GM12872 (cell line): Measurements from ENCODE around the gene RDX.

Experiments used
- CTCF ChIP-seq: IDR thresholded peaks from 3 replicates; pipeline ENCODE4 v1.5.1; 2011; ENCODE audit warnings: low read depth, mild to moderate bottlenecking, low read length, moderate library complexity; ENCODE audit not compliant: insufficient read depth

The RDX gene

DNA sequence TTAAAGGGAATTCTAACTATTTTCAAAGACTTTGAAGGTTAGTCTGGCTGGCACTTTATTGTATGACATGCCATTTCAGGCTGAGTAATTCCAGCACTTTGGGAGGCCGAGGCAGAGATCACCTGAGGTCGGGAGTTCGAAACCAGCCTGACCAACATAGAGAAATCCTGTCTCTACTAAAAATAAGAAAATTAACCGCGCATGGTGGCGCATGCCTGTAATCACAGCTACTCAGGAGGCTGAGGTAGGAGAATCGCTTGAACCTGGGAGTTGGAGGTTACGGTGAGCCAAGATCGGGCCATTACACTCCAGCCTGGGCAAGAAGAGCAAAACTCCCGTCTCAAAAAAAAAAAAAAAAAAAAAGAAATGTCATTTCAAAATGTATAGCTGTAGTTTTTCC is 95.6 kb downstream of the RDX start:
- no peak for TF ChIP-seq CTCF

- no peak for TF ChIP-seq CTCF
Observed at GRCh38 chr11:110200241-110200640, 96.2 kb downstream of the RDX start.

- TF ChIP-seq CTCF: no peak
Observed at GRCh38 chr11:110199184-110199981, 97.0 kb downstream of the RDX start.

DNA sequence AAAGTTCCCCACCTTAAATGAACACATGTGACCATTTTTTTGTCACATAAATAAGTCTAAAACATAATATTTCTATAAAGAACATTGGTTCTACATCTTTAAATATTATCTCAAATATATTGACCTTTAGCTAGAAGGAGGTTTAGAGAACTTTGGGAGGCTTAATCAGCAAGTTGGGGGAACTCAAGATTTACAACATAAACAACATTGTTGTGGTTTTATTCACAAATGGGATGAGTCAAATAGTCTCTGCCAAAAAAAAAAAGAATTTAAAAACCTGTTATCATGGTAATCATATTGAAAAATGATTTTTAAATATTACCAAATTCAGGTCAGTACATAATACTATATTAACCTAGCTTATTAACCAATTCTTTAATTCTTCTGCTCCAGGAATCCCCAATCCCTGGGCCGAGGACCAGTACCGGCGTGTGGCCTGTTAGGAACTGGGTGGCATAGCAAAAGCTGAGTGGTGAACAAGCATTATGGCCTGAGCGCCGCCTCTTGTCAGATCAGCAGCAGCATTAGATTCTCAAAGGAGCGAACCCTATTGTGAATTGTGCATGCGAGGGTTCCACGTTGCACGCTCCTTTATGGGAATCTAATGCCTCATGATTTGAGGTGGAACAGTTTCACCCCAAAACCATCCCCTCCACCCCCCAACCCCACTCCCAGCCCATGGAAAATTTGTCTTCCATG is 98.2 kb downstream of the RDX start:
- TF ChIP-seq CTCF: no peak

- no peak for TF ChIP-seq CTCF
Observed at GRCh38 chr11:110196884-110197420, 99.5 kb downstream of the RDX start.

DNA sequence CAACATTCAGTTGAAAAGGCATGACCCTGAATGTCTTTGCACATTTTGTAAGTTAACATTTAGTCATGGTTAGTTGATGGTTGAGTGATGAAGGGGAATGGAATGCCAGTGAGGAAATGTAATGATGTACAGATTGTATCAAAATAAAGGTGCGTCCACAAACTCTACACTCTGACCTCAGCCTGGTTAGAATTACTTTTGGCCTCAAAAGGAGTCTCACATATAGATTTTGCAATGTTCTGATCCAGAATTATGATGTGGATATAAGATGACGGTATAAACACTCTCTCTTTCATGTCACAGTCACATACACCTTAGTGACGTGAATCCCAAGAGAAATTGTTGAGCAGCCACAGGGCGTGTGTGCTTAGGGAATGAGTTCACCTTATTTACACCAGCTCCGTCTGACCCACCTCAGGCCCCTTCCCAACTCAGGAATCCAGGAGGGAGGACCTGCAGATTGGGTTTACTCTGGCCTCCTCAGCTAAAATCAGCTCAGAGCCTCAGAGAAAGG is 100.1 kb downstream of the RDX start:
- no peak for TF ChIP-seq CTCF

DNA sequence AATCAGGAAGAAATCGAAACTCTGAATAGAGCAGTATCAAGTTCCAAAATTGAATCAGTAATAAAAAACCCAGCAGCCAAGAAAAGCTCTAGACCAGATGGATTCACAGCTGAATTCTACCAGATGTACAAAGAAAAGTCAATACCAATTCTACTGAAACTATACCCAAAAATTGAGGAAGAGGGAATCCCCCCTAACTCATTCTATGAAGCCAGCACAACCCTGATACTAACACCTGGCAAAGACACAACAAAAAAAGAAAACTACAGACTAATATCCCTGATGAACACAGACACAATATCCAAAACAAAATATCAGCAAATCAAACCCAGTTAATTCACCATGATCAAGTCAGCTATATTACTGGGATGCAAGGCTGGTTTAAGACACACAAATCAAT is 105.5 kb downstream of the RDX start:
- no peak for TF ChIP-seq CTCF
